A673 (cell line): Measurements from ENCODE around the gene SLC25A20.

Source experiments
- CTCF ChIP-seq: fragments of 300-800, 200-600 bp; sonication (generic); conservative IDR thresholded peaks from 2 replicates; pipeline ENCODE4 v1.5.1; 2017; ENCODE audit warnings: low read depth, mild to moderate bottlenecking, antibody characterized with exemption, low read length, moderate library complexity, mixed read lengths
- EZH2 ChIP-seq: fragments of 200-600 bp; sonication (generic); IDR thresholded peaks from 2 replicates; pipeline ENCODE4 v1.6.1; 2017; ENCODE audit warnings: borderline replicate concordance, low read depth, mild to moderate bottlenecking, mixed read lengths, antibody characterized with exemption, low read length; ENCODE audit not compliant: poor library complexity, severe bottlenecking

- no peak for TF ChIP-seq CTCF
- TF ChIP-seq EZH2: no peak
Measured at GRCh38 chr3:48852151-48852550, 46.5 kb downstream of the SLC25A20 start.
